ENCODE results near the gene DBN1.

The DBN1 gene

DNA sequence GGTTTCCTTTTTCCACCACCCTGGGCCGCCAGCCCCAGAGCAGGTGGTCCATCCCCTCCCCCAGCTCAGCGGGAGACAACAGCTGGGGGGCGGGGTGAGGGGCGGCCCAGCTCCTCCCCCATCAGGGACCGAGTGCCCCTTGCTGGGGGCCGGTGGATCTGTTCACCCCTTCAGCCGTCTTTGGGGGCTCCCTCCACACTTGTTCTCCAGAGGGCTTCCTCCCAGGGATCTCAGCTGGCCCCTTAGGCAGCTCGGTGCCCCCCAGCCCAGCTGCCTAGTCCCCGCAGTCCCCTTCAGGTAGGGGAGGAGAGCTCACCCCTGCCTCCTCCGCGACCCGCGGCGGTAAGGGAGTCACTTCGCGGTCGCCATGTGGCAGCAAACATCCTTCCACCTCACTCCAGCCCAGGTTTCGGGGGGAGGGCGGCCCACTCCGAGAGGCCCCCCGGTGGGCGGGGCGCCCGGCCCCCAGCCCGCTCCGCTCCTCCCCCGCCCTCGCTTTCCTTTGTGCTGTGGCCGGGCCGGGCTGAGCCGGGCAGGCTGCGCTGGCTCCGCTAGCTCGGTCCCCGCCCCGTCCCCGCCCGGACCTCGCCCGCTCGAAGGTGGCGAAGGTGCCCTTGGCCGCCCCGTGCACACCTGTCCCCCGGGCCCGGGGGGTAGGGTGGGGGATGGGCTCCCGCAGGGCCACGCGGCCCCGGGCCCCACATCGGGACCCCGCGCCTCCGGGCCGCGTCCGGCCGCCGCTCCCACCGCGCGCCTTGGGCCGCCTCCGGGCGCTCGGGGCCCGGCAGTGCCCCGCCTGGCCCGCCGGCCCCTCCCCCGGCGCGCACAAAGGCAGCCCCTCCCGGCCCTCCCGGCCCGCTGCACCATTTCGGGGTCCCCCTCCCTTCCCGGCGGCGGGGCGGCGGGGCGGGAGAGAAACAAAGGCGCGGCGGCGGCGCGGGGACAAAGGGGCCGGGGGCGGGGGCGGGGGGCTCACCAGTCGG lies 683 bp downstream of the DBN1 start:
- no peak for DNase-seq

- DNase-seq, result no peak
Measured at GRCh38 chr5:177471610-177472356, 1.7 kb downstream of the DBN1 start.

- DNase-seq, result no peak
Measured at GRCh38 chr5:177470759-177471536, 2.5 kb downstream of the DBN1 start.

- no peak for DNase-seq
Measured at GRCh38 chr5:177469750-177470525, 3.5 kb downstream of the DBN1 start.

- no peak for DNase-seq
Measured at GRCh38 chr5:177468685-177469628, 4.5 kb downstream of the DBN1 start.

- no peak for DNase-seq
Measured at GRCh38 chr5:177468329-177468684, 5.1 kb downstream of the DBN1 start.

DNA sequence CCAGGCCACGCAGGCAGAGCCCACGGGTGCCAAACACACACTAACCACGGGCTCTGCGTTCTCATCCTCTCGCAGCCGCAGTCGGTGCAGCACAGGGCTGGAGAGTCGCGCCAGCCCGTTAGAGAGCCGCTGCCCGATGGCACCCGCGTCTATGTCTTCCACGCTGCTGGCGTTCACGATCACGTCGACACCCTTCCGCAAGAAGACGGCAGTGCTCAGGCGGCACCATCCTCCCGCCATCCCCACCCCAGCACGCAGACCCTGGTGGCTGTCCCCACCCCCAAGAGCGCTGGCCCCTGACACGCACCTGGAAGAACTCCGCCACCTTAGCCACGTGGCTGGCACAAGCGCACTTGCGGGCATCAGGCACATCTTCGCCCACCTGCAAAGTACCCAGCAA lies 6.0 kb downstream of the DBN1 start:
- DNase-seq, result no peak

DNA sequence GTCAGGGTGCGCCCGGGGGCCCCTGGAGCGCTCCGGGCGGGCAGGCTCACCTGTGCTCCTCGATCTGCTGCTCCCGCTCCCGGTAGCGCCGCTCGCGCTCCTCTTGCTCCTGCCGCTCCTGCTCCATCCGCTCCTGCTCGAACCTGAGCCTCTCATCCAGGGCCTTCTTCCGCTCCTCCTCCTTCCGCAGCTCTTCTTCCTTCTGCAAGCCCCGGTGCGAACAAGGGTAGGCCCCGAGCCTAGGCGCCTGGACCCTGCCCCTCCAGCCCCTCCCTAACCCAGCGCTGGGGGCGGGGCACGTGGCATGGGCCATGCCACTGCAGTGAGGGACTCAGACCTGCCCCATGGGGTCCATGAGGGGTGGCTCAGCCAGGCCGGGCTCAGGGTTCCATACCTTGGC lies 6.6 kb downstream of the DBN1 start:
- no peak for DNase-seq

DNA sequence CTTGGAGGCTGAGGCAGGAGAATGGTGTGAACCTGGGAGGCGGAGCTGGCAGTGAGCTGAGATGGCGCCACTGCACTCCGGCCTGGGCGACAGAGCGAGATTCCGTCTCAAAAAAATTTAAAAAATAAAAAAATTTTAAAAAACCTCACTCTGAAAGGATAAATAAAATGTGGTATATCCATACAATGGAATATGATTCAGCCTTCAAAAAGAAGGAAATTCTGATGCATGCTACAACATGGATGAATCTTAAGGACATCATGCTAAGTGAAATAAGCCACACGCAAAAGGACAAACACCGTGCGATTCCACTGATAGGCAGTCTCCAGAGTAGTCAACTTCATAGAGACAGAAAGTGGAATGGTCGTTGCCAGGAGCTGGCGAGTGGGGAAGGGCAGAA lies 8.4 kb downstream of the DBN1 start:
- DNase-seq, result no peak

DNA sequence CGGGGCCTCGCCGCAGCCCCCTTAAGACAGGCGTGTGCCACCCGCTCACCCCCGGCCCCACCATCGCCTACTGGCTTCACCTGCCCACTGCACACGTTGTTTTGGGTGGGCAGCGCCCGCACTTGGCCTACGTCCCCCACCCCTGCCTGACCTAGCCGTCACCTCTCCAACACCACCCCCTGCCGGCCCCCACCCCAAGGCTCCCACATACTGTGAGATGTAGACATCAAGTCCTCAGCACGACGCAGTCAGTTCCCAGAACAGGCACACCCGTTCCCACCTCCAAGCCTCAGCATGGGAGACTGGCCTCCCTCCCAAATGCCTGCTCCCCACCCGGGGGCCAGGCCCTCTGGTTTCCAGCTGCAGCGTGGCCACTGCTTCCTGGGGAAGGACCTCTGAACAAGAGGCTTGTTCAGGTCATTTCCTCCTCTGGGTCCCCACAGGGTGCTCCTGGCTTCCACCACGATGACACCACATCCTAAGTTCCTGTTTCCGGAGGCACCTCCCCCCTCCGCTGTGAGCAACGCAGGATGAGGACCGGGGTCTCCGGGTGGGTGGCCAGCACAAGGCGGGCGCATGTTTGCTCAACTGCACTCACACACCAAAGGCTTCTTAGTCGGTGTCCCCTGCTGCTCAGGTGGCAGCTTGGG lies 11.3 kb downstream of the DBN1 start:
- DNase-seq, result no peak

DNA sequence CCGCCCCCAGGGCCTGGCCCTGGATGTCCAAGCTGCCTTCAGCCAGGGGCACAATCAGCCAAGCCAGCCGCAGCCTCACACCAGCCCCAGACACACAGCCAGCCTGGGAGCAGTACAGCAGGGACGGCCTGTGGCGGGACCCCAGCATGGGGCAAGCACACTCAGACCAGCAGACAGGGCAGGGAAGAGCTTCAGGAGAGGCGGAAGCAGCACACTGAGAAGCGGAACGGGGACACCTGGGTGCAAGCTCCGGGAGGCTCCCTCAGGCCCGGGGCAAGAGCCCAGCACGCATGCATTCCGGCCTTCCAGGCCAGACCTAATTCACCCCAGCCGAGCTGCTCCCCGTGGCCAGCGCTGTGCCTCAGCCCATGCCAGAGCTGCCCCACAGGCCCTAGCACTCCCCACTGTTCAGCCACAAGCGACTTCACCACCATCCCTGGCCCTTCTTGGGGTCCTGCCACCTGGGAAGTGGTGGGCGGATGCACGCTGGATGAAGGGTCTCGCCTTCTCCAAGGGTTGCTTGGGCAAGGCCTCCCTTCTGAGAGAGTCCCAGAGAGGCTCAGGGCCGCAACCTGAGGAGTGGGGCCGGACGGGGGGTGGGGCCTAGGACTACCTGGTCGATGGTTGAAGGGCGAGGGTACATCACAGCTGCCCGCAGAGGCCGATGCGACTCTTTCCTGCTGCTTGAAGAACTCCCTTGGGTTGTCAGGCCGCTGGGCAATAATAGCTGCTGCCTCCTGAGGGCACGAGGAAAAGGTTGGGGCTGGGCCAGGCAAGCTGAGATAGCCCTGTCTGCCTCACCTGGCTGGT lies 13.4 kb downstream of the DBN1 start:
- no peak for DNase-seq

- DNase-seq, result no peak
Measured at GRCh38 chr5:177459357-177459756, 14.1 kb downstream of the DBN1 start.

DNA sequence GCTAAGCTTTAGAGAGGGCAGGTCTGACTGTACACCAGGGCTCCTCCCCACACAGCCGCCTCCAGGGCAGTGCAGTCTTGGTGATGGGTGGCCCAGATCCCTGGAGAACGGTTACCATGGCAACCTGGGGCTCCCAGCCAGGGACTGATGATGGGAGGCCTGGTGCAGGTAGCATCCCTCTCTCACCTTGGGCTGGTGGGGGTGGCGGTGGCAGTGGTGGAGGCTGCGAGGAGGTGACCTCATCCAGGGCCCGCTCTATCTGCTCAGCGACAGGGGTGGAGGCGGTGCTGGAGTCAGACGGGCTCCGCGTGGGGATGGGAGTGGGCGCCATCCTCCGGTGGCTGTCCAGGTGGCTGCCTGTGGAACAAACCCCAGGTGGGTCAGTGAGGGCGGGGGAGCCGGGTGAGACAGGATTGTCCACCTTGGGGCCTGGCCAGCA lies 14.5 kb downstream of the DBN1 start:
- no peak for DNase-seq

- DNase-seq, result no peak
Measured at GRCh38 chr5:177457852-177458681, 15.4 kb downstream of the DBN1 start.

DNA sequence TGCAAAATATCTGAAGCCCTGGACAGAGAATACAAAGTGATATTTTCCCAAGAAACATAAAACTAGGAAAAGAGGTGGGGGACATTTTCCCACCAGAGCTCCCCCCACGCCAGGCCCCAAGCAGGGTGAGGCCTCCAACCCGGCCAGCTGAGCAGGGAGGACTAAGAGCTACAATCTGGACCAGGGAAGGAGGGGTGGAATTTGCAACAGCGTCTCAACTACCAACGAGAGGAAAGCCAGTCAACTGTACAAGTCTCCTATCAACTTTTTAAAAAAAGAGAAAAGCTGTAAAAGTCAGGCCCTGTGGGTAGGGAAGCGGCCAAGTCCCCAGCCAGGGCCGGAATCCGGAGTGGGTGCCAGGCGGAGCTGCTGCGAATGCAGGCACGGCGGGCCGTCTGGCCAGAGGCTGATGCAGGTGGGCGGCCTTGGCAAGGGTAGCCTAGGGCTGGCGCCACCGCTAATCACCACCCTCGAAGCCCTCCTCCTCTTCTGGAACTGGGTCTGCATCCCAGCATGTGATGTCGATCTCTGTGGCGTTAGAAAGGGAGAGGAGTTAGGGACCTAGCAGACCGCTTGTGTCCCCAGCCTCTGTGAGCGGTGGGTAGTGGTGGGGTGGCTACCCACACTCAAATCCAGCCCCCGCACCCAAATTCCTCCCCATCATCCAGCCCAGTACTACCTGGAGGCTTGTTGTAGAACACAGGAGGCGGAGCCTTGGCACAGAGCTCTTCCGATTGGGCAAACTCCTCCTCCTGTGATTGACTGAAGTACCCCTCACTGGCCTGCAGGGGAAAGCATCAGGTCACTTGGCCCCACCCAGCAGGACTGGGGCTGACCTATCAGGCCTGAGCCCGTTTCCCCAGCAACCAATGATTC lies 16.2 kb downstream of the DBN1 start:
- peak; percentile 89 for DNase-seq

GRCh38 chr5:177456591-177456964 lies 16.9 kb downstream of the DBN1 start:
- no peak for DNase-seq

- DNase-seq, result peak; percentile 45
Measured at GRCh38 chr5:177455661-177456590, 17.5 kb downstream of the DBN1 start.
